NCI-H2171 treated with DMSO at 0.1 percent for 48 hours (cell line): Measurements from ENCODE around the gene CRYGS.
A peak's percentile ranks its signal among the peaks of the same experiment; 100 is the strongest.
"Not testable (repeated sequence)": the region's sequence is repeated elsewhere in the genome, so short reads cannot be mapped to it uniquely, and the experiment has no call there.

Source experiments
- DNase-seq: peaks from one replicate; lab custom pipeline; 2025; lab: John Stamatoyannopoulos, UW

Gene CRYGS

GRCh38 chr3:186552408-186553031 is 8.3 kb upstream of the CRYGS start:
- no peak for DNase-seq

DNA sequence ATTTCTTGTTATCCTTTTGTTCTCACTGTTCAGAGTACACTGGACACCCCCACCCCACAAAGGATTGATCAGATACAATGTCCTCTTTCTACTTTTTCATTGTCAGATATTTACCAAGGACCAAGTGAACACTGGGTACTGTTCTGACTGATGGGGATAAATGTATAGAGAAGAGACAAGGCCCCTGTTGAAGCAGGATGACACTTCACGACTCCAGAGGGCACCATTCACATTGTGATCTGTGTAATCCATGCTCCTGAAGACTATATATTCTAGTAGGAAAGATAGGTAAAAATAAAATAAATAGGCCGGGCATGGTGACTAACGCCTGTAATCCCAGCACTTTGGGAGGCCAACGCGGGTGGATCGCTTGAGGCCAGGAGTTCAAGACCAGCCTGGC is 7.2 kb upstream of the CRYGS start:
- no peak for DNase-seq

GRCh38 chr3:186549497-186549896 is 5.3 kb upstream of the CRYGS start:
- no peak for DNase-seq

- no peak for DNase-seq
Measured at GRCh38 chr3:186540835-186541226, 3.3 kb downstream of the CRYGS start.

DNA sequence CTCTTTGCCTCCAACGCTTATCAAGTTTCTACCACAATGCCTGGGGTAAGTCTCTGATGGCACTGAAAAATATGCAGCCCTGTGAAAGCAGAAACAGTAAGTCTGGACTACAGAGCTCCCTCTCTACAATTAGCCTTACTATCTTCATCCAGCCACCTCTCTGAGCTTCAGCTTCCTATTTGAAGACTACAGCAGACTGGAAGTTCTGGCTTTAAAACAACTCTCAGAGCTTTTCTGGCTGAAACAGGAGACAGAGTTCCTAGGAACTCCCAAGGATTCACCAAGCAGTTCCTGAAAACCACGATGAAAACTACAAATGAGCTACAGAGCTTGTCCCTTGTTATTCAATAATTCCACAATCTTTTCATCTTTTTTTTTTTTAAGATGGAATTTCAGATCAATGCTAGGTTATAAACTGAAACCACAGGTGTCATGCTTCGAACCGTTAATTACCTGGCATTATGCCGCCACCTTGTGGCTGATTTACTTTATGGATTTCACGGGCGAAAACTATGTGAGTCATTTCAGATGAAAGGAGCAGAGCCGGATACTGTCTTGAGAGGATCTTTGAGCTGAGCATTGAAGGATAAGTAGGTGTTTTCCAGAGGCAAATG is 3.9 kb downstream of the CRYGS start:
- DNase-seq = peak; percentile 55

DNA sequence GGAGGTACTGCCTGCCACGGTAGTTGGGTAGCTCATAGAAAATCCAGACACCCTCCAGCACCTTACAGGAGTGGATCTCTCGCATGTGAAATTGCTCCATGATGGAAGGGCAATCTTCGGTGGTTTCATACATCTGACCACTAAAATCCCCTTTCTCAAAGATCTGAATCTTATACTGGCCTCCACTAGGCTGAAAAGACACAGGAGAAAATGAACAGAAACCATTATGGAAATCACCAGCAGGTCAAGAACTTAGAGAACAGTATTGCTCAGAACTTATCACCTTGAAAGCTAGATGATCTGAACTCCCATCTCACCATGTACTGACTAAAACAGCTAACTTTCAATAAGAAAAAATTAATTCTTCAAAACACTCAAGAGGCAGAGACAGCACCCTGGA is 5.4 kb downstream of the CRYGS start:
- DNase-seq = no peak

DNA sequence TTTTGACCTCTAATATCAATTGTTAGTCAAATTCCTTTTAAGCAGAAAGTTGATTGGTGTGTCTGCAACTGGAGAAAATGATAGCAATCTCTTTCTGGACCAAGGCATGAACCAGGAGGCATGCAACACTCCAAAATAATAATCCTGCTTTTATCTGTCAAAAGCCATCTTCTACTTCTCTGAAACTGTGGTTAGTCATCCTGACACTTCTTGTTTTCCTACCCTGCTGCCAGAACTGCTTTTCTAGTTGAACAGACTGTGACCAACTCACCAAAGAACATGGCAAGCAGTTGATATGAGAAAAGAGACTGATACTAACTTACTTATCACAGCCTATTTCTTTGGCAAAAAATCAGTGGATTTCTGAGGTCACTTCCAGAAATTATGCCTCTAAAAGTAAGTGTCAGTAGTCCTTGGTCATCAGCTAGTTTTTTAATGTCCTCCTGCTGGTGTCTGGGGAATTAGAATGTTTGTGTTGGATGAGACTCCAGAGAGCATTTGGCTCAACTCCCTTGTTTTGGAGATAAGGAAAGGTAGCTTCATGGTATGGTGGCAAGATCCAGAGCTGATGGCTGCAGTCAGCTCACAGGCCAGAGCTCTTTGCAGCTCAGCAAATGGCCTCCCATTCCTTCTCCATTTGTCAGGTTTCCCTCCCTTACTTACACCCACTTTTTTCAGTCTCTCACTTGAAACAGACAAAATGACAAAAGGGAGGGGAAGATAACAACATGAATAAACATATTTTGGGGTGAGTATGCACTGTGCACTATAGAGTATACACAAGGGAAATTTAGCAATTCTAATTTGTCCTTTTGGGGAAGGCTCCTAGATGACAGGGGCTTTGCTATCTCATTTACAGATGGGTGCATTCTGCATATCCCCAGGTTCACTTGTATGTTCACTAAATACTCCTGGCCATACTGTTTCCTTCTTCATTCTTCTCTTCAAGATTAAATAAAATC is 7.0 kb downstream of the CRYGS start:
- DNase-seq = no peak

DNA sequence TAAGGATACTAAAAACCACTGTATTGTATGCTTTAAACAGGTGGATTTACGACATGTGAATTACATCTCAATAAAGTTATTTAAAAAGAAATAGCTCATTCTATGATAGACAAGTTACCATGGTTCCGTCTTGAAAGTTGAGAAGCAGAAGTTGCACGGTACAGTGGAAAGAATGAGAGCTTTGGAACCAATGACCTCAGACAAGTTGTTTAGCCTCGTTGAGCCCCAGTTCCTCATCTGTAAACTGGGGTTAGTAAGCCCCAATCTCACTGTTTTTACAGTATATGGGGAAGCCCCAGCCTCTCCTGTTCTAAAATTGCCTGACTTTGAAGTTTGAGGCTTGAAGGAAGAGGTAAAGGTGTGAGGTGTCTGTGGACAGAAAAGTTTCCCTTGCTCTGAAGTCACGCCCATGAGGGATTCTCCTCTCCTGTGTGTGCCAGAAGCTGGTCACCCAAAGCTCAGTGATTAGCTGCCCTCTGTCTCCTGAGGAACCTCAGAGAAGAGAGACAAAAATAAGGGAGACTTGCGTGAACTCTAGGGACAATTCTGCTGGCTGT is 10.0 kb downstream of the CRYGS start:
- no peak for DNase-seq

DNA sequence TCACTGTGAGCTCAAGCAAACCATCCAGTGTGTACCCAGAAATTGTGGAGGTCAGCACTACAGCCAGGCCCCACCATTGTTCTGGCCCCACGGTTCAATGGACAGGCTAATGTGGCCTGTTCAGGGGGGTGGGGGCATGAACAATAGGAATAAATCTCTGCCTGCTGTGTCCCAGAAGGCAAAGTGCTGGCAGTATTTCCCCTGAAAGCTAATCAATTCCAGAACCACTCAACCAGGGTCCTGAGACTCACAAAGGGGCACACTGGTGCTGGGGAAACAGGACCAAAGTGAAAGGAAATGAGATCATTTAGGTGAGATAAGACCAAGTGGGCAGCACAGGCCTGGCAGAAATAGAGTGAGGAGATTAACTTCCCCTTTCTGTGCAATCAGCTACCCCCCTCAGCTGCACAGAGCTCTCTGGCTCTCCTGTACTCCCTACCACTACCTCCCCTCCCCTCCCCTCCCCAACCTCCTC is 11.5 kb downstream of the CRYGS start:
- no peak for DNase-seq

GRCh38 chr3:186531694-186532093 is 12.5 kb downstream of the CRYGS start:
- not testable (repeated sequence) for DNase-seq

- DNase-seq = no peak
Measured at GRCh38 chr3:186530415-186530814, 13.8 kb downstream of the CRYGS start.

- peak; percentile 88 for DNase-seq
Measured at GRCh38 chr3:186529201-186529999, 14.8 kb downstream of the CRYGS start.

GRCh38 chr3:186526256-186526606 is 17.9 kb downstream of the CRYGS start:
- peak; percentile 19 for DNase-seq

GRCh38 chr3:186525369-186526255 is 18.6 kb downstream of the CRYGS start:
- no peak for DNase-seq

DNA sequence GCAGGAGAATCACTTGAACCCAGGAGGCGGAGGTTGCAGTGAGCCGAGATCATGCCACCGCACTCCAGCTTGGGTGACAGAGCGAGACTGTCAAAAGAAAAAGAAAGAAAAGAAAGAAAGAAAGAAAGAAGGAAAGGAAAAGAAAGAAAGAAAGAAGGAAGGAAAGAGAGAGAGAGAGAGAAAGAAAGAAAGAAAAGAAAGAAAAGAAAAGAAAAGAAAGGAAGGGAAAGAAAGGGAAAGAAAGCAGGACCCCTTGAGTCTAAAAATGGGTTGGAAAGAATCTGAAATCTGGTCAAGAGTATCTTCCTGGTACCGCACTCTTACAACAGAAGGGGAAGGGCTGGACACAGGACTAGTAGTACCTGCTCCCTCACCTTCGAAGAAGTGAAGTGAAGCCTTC is 19.6 kb downstream of the CRYGS start:
- DNase-seq = no peak

DNA sequence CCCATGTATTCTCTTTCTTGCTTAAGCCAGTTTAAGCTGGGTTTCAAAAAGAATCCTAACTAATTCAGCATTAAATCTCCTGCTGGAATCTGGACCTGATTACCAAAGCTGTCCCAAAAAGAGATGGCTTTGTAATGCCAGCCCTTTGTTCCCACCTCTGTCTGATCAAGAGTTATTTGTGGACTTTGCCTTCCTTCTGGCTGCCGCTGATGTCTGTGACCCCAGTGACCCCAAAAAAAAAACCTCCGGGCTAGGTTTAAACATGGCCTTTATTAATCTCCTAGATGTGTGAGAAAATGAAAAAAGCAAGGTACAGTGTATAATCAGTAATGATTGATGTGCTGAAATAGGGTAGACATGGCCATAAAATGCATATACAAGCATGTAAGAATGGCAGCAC is 20.7 kb downstream of the CRYGS start:
- DNase-seq = no peak

DNA sequence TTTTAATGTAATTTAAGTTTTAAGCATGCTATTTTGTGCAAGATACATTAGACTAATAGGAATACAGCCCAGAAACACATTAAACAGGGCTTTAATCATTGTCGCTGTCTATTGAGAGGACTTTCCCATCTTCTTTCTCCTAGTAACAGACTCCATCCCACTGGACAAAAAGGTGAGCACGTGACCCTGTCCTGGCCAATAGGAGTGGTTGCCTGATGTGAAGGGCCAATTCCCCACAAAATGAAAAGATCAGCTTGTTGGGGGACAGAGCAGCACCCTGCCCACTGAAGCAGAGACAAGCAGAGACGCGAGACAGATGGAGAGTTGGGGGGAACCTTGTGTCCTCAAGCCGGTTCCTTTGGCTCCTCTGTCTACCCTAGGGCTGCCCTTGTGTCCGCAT is 21.2 kb downstream of the CRYGS start:
- DNase-seq = no peak

DNA sequence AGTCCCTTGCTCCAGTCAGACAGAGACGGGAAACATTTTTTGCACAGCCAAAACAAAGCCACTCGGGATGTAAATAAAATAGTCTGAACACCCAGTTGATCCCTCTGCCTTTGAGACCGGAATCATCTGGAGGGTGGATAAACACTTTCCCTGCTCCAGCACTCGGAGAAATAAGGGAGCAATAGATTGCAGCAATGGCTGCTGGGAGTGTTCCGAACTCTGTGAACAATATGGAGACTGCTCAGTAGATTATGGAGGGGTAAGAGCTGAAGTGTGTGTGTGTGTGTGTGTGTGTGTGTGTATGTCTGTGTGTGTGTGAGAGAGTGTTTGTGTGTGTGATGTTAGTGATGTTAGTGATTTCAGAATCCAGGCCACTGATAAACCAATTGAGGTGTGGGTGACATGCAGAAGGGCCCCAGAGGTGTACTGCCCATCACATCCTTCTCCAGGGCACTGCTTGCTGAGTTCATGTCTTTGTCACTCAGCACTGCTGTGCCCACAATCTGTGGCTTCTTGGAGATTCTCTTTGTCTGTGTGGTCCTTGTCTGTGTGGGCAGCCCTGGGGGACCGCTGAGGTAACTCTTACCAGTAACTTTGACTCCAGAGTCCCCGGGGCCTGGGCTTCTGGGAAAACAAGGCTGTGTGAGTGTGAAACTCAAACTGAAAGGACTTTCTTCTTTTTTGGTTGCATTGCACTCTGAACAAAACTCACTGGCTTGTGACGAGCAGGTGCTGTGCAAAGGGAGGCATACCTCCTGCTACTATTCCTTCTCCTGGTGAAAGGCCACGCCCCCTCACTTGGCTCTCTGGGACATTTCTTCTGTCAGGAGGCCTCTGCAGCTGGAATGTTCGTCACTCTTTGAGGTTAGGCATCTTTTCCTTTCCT is 23.0 kb downstream of the CRYGS start:
- no peak for DNase-seq

GRCh38 chr3:186520431-186520830 is 23.7 kb downstream of the CRYGS start:
- no peak for DNase-seq
